IMR-90 (cell line): ENCODE results near the gene TRPM4. TPM values are rescaled to one million over a fixed set of nuclear protein-coding genes. Genes with fewer than 3 reads are reported as not detected.
"Not testable (repeated sequence)": the region's sequence is repeated elsewhere in the genome, so short reads cannot be mapped to it uniquely, and the experiment has no call there.

ENCODE experiments used
- ATAC-seq: fragments of 200-7000 bp; cut with Tn5 transposase; 2 replicates; pipeline ENCODE4 v1.9.1; 2020; ENCODE audit warnings: low read depth, mild to moderate bottlenecking, moderate library complexity
- BruUV-seq: library from RNA; stranded (reverse); fragments of 400-500 nt; replicated peaks from 2 replicates; lab custom pipeline; 2021; lab: Mats Ljungman, UMichigan
- CTCF ChIA-PET: fragments of 300-600 bp; formaldehyde crosslinking; extraction: SDS; loops from one replicate; lab custom pipeline; 2021; ENCODE audit warnings: antibody characterized with exemption; lab: Yijun Ruan, JAX
- POLR2A ChIA-PET: fragments of 300-600 bp; sonication (Branson Sonifier 250); formaldehyde crosslinking; loops from one replicate; lab custom pipeline; 2022; ENCODE audit warnings: antibody characterized with exemption; ENCODE audit not compliant: unreplicated experiment; lab: Charles Lee
- DNase-seq: peaks from one replicate; pipeline ENCODE4 v3.0.0; 2013
- H2AFZ ChIP-seq: replicated peaks from 2 replicates; pipeline ENCODE3; 2013; ENCODE audit warnings: low read length, mild to moderate bottlenecking; ENCODE audit not compliant: poor library complexity
- H2AK5ac ChIP-seq: 2 replicates; pipeline ENCODE4 v1.6.1; 2013; ENCODE audit warnings: low read depth, low read length, inconsistent platforms
- H2AK9ac ChIP-seq: replicated peaks from 2 replicates; pipeline ENCODE3; 2013; ENCODE audit warnings: mild to moderate bottlenecking, low read depth, low read length, moderate library complexity; ENCODE audit not compliant: poor library complexity
- H2BK120ac ChIP-seq: 2 replicates; pipeline ENCODE4 v1.6.1; 2013; ENCODE audit warnings: low read depth, low read length, inconsistent platforms
- H2BK15ac ChIP-seq: 3 replicates; pipeline ENCODE4 v1.6.1; 2013; ENCODE audit warnings: low read depth, low read length, inconsistent platforms
- H2BK20ac ChIP-seq: 2 replicates; pipeline ENCODE4 v1.6.1; 2013; ENCODE audit warnings: low read depth, mild to moderate bottlenecking, inconsistent platforms, low read length, moderate library complexity
- H2BK5ac ChIP-seq: 2 replicates; pipeline ENCODE4 v1.6.1; 2013; ENCODE audit warnings: mild to moderate bottlenecking, low read depth, low read length, inconsistent platforms; ENCODE audit not compliant: poor library complexity, severe bottlenecking
- H3K14ac ChIP-seq: replicated peaks from 2 replicates; pipeline ENCODE4 v1.6.1; 2013; ENCODE audit warnings: low read depth, low read length, inconsistent platforms
- H3K18ac ChIP-seq: 2 replicates; pipeline ENCODE4 v1.6.1; 2013; ENCODE audit warnings: low read depth, low read length, control low read depth
- H3K23ac ChIP-seq: 2 replicates; pipeline ENCODE4 v1.6.1; 2013; ENCODE audit warnings: low read depth, low read length, inconsistent platforms
- H3K27ac ChIP-seq: 2 replicates; pipeline ENCODE4 v1.5.1; 2013; ENCODE audit warnings: mild to moderate bottlenecking, control low read depth, low read length; ENCODE audit not compliant: insufficient read depth
- H3K27me3 ChIP-seq: 2 replicates; pipeline ENCODE4 v1.6.1; 2013; ENCODE audit warnings: low read length; ENCODE audit not compliant: control insufficient read depth, insufficient read depth
- H3K36me3 ChIP-seq: 2 replicates; pipeline ENCODE4 v1.6.1; 2013; ENCODE audit warnings: low read length, mixed read lengths; ENCODE audit not compliant: control insufficient read depth, insufficient read depth
- H3K4ac ChIP-seq: 2 replicates; pipeline ENCODE4 v1.6.1; 2013; ENCODE audit warnings: low read depth, low read length, inconsistent platforms
- H3K4me1 ChIP-seq: 2 replicates; pipeline ENCODE4 v1.6.1; 2013; ENCODE audit warnings: low read length, mixed read lengths; ENCODE audit not compliant: control insufficient read depth, insufficient read depth
- H3K4me2 ChIP-seq: 2 replicates; pipeline ENCODE4 v1.6.1; 2013; ENCODE audit warnings: low read depth, mild to moderate bottlenecking, control low read depth, low read length, moderate library complexity
- H3K4me3 ChIP-seq: 2 replicates; pipeline ENCODE4 v1.5.1; 2013; ENCODE audit warnings: low read depth, mild to moderate bottlenecking, control low read depth, low read length, moderate library complexity; ENCODE audit not compliant: insufficient read depth
- H3K56ac ChIP-seq: 2 replicates; pipeline ENCODE4 v1.6.1; 2013; ENCODE audit warnings: low read length, inconsistent platforms; ENCODE audit not compliant: insufficient read depth; ENCODE audit errors: extremely low read depth
- H3K79me1 ChIP-seq, 2 experiments: 2 replicates each; pipeline ENCODE4 v1.6.1; 2013; ENCODE audit warnings: low read length in 2 of 2, inconsistent platforms in 1 of 2, low read depth in 1 of 2
- H3K9ac ChIP-seq: 2 replicates; pipeline ENCODE4 v1.6.1; 2013; ENCODE audit warnings: low read depth, low read length, control low read depth
- H3K9me1 ChIP-seq: 2 replicates; pipeline ENCODE4 v1.6.1; 2013; ENCODE audit warnings: low read length, inconsistent platforms; ENCODE audit not compliant: insufficient read depth
- H3K9me3 ChIP-seq: 2 replicates; pipeline ENCODE4 v1.6.1; 2013; ENCODE audit warnings: low read length; ENCODE audit not compliant: control insufficient read depth, insufficient read depth
- H4K20me1 ChIP-seq: 2 replicates; pipeline ENCODE4 v1.6.1; 2013; ENCODE audit warnings: low read length, inconsistent platforms; ENCODE audit not compliant: insufficient read depth
- H4K5ac ChIP-seq: 2 replicates; pipeline ENCODE4 v1.6.1; 2013; ENCODE audit warnings: mild to moderate bottlenecking, low read depth, low read length, control low read depth
- H4K8ac ChIP-seq, 2 experiments: 2 replicates each; pipeline ENCODE4 v1.6.1; 2013; ENCODE audit warnings: low read depth in 2 of 2, low read length in 2 of 2, control low read depth in 1 of 2, inconsistent platforms in 1 of 2
- H4K91ac ChIP-seq: 2 replicates; pipeline ENCODE4 v1.6.1; 2013; ENCODE audit warnings: low read depth, low read length, inconsistent platforms; ENCODE audit not compliant: insufficient read depth
- WGBS, 2 experiments: methylation state at CpG; one replicate each; pipeline versions ENCODE4 v1.1.5 to v1.1.7; 2013; ENCODE audit warnings: missing lambda C conversion rate in 2 of 2; ENCODE audit not compliant: insufficient read length in 1 of 2; ENCODE audit errors: extremely low coverage in 2 of 2; 5-methylcytosine and 5-hydroxymethylcytosine counted together
- dilution Hi-C: fragments of 300-500 bp; cut with HindIII; formaldehyde crosslinking; loops from one replicate; pipeline ENCODE4 v1.14.3; 2018; ENCODE audit warnings: low sequenced_read_pairs; ENCODE audit not compliant: unreplicated experiment
- in situ Hi-C: fragments of 300-500 bp; cut with MboI; formaldehyde crosslinking; loops from 3 replicates; pipeline ENCODE4 v1.14.3; 2019; ENCODE audit warnings: low sequenced_read_pairs, inconsistent platforms, mixed read lengths
- intact Hi-C: fragments of 100-400 bp; cut with micrococcal nuclease; formaldehyde crosslinking; loops from 2 replicates; pipeline ENCODE4 v1.10.0; 2022
- polyA plus RNA-seq, 3 experiments: library from polyadenylated mRNA; depleted of rRNA; stranded (reverse); fragments of >200 nt; gene quantifications; 2 replicates each; pipeline ENCODE4 v1.2.3, GENCODE V29; 2012; ENCODE audit warnings: low replicate concordance in 1 of 3
- total RNA-seq: library from RNA; depleted of rRNA; stranded (reverse); fragments of >200 nt; gene quantifications from 2 replicates; pipeline ENCODE4 v1.2.3, GENCODE V29; 2012

Gene TRPM4
- total and polyA plus RNA-seq, 2 of the 4 experiments (the other 2 are of a cell fraction) = 2.2 to 19.7 TPM

DNA sequence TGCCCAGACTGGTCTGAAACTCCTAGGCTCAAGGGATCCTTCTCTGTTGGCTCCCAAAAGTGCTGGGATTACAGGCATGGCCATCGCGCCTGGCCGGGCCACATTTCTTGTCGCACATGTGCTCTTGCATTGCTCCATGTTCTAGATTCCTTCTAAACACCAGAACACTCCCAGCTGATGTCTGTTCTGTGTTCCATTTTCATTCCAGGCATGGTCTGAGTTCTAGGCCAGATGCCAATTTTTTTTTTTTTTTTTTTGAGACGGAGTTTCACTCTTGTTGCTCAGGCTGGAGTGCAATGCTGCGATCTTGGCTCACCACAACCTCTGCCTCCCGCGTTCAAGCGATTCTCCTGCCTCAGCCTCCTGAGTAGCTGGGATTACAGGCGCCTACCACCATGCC is 35.8 kb upstream of the TRPM4 start:
- H2BK20ac ChIP-seq, H4K8ac ChIP-seq, H2BK120ac ChIP-seq, H3K9me3 ChIP-seq, H4K91ac ChIP-seq, H3K36me3 ChIP-seq, H3K4me3 ChIP-seq, DNase-seq, H2AK5ac ChIP-seq, H3K18ac ChIP-seq, H2AK9ac ChIP-seq, POLR2A ChIA-PET, dilution Hi-C loops, H3K9ac ChIP-seq, H4K20me1 ChIP-seq, H3K4ac ChIP-seq, intact Hi-C loops, in situ Hi-C loops, H4K5ac ChIP-seq, H3K14ac ChIP-seq, CTCF ChIA-PET, H3K23ac ChIP-seq, H2BK5ac ChIP-seq, H2AFZ ChIP-seq, ATAC-seq, BruUV-seq, H3K27ac ChIP-seq, H3K4me2 ChIP-seq, H3K56ac ChIP-seq, H2BK15ac ChIP-seq, H3K4me1 ChIP-seq, H3K9me1 ChIP-seq: not testable (repeated sequence)
- WGBS, 2 experiments = 74% methylated on average over 7 of the region's 10 CpGs; no CpG with 5 or more reads in 1 of the 2 experiments
- peaks cover 0 to 13% of the 10 kb centered on the region in 2 experiments; a peak in 2 of 4 replicates for H3K79me1 ChIP-seq
- peaks cover 12% of the 10 kb centered on the region for H3K27me3 ChIP-seq

DNA sequence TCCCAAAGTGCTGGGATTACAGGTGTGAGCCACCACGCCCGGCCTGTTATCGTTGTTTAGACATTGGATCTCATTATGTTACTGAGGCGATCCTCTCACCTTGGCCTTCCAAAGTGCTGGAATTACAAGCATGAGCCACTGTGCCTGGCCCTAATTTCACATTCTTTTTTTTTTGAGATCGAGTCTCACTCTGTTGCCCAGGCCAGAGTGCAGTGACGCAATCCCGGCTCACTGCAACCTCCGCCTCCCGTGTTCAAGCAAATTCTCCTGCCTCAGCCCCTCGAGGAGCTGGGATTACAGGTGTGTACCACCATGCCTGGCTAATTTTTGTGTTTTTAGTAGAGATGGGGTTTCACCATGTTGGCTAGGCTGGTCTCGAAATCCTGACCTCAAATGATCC is 34.3 kb upstream of the TRPM4 start:
- H3K4ac ChIP-seq, BruUV-seq, DNase-seq, CTCF ChIA-PET, H3K4me1 ChIP-seq, H3K79me1 ChIP-seq, H2BK20ac ChIP-seq, dilution Hi-C loops, ATAC-seq, H3K56ac ChIP-seq, H4K8ac ChIP-seq, H4K5ac ChIP-seq, H3K23ac ChIP-seq, H2BK15ac ChIP-seq, H2BK5ac ChIP-seq, H3K18ac ChIP-seq, H4K20me1 ChIP-seq, H3K14ac ChIP-seq, intact Hi-C loops, H3K9me3 ChIP-seq, H3K4me2 ChIP-seq, POLR2A ChIA-PET, H2AFZ ChIP-seq, H3K27ac ChIP-seq, H2AK5ac ChIP-seq, H3K36me3 ChIP-seq, in situ Hi-C loops, H2AK9ac ChIP-seq, H2BK120ac ChIP-seq, H3K4me3 ChIP-seq, H4K91ac ChIP-seq, H3K9ac ChIP-seq, H3K9me1 ChIP-seq: not testable (repeated sequence)
- 70% methylated on average over 5 of the region's 11 CpGs; no CpG with 5 or more reads in 1 of the 2 experiments for WGBS, 2 experiments
- peaks cover 12% of the 10 kb centered on the region for H3K27me3 ChIP-seq
